Fibroblast of the conjunctiva (primary cell): Measurements from ENCODE around the gene HIBCH.
"Not testable (repeated sequence)": the region's sequence is repeated elsewhere in the genome, so short reads cannot be mapped to it uniquely, and the experiment has no call there.

ENCODE experiments used
- DNase-seq: peaks from one replicate; pipeline ENCODE4 v3.0.0-alpha.2; 2010; ENCODE audit warnings: low read depth

The HIBCH gene

GRCh38 chr2:190308031-190308430 lies 11.6 kb downstream of the HIBCH start:
- DNase-seq, result no peak

DNA sequence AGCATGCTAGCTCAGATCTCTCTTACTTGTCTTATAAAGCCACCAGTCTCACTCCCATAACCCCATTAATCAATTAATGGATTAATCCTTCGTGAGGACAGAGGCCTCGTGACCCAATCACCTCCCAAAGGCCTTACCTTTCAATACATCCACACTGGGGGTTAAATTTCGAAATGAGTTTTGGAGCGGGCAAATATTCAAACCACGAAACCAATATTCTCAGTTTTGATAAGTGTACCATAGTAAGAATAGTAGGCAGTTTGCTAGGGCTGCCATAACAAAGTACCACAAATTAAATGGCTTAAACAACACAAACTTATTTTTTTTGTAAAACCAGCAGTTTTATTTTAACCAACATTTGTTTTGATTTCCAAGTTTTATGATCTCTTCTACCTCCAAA lies 15.2 kb downstream of the HIBCH start:
- no peak for DNase-seq

GRCh38 chr2:190303647-190304046 lies 16.0 kb downstream of the HIBCH start:
- DNase-seq, result no peak

GRCh38 chr2:190302052-190302451 lies 17.6 kb downstream of the HIBCH start:
- DNase-seq, result no peak

DNA sequence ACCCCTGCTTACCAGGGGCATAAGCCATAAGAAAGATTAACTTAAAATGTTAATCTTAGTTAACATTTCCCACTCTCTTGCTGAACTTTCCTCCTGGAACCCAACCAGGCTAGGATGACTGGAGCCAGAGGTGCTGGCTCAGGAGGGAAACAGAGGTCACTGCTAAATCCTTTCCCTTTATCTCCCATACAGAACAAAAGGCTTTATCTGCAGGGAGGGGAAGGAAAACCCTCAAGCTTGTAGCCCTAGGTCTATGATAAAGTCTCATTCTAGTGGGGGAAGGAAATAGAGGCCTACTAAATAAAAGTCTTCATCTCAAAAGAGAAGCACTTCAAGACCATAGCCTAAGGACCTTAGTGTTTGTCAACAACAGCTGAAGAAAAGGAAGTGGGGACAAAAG lies 18.6 kb downstream of the HIBCH start:
- no peak for DNase-seq

- not testable (repeated sequence) for DNase-seq
Observed at GRCh38 chr2:190297880-190298279, 21.7 kb downstream of the HIBCH start.

GRCh38 chr2:190283783-190284182 lies 35.8 kb downstream of the HIBCH start:
- peak; percentile 3 for DNase-seq

GRCh38 chr2:190280565-190281350 lies 38.9 kb downstream of the HIBCH start:
- no peak for DNase-seq

GRCh38 chr2:190279256-190280134 lies 40.1 kb downstream of the HIBCH start:
- not testable (repeated sequence) for DNase-seq

DNA sequence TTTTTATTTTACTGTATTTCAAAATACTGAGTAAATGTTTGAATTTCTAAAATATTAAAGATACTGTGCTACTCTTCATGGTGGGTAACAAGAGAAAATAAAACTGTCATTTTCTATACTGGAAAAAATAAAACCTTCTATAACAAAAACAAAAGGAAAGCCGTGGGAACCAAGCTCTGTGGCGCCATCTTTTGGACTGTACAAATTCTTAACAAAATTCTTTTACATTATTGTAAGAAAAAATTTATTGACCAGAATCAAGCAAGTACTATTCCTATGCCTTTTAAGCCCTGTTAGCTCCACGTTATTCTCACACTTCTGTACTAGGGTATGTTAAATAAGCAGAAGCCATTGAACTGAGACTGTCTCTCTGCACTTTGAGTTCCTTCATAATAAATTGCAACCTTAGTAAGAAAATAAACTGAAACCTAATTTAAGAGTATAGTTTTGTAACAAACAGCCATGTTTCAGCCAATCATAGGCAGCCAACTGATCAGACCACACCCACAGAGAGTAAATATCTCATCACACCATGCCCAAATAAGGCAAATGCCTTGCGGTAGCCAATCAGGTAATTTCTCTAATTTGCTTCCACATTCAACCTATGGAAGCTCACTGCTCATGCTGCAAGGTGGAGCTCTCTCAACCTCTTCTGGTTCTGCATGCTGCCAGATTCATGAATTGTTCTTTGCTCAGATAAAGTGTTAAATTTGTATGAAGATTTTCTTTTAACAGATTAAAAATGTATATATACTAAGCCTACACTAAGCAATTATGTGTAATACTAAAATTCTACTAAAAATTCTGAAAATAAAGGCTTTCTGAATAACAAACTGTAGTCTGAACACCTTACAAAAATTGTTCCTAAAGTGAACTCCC lies 42.2 kb downstream of the HIBCH start:
- DNase-seq, result peak; percentile 28

GRCh38 chr2:190272457-190272842 lies 47.2 kb downstream of the HIBCH start:
- no peak for DNase-seq

- DNase-seq, result no peak
Observed at GRCh38 chr2:190271783-190272456, 47.7 kb downstream of the HIBCH start.

- no peak for DNase-seq
Observed at GRCh38 chr2:190270298-190270697, 49.3 kb downstream of the HIBCH start.

- DNase-seq, result not testable (repeated sequence)
Observed at GRCh38 chr2:190269699-190270098, 49.9 kb downstream of the HIBCH start.

DNA sequence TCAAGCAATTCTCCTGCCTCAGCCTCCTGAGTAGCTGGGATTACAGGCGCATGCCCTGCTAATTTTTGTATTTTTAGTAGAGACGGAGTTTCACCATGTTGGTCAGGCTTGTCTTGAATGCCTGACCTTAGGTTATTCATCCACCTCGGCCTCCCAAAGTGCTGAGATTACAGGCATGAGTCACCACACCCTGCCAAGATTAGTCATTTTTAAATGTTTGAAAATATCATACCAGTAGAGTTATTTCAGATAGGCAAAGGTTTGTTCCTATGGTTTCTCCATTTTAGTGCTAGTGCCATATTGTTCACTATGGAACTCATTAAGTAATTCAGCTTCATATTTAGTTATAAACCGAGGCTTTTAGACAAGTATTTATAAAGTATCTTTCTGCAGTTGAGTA lies 52.3 kb downstream of the HIBCH start:
- peak; percentile 17 for DNase-seq

DNA sequence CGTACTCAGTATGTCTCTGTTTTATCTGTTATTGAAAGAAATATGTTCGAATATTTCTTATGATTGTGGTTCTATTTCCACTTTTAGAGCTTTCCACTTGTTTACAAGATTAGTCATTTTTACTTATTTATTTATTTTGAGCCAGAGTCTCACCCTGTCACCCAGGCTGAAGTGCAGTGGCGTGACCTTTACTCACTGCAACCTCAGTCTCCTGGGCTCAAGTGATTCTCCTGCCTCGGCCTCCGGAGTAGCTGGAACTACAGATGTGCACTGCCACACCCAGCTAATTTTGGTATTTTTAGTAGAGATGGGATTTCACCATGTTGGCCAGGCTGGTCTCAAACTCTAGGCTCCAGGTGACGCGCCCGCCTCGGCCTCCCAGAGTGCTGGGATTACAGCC lies 53.3 kb downstream of the HIBCH start:
- no peak for DNase-seq

DNA sequence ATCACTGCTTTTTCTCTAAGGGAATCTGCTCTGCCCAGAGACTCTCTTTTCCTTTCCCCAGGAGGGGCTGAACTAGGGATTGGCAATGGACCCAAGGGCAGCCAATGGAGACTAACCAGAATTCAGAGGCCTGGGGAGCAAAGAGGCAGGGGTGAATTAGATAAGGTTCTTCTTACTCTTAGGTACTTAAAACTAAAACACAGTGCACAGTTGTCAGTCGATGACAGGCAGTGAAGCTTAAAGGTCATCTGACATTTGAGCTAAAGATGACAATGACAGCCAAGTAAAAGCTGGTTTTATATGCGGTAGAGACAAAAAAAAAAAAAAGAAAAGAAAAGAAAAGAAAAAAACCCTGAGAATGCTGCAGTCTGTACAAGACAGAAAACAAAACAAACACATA lies 57.8 kb downstream of the HIBCH start:
- no peak for DNase-seq

DNA sequence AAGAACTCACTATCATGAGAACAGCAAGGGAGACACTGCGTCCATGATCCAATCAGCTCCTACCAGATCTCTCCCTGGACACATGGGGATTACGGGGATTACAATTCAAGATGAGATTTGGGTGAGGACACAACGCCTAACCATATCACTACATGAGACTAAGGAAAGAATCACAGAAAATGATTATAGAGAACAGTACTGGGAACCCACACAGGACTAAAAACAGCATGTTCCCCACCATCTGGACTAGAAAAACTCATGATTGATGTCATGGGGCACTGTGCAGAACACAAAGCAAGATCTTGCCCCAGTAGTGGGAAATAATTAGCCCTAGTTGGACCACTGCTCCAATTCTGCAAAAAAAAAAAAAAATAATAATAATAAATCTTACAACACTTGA lies 63.5 kb downstream of the HIBCH start:
- DNase-seq, result no peak

GRCh38 chr2:190255676-190256075 lies 64.0 kb downstream of the HIBCH start:
- DNase-seq, result no peak

GRCh38 chr2:190254063-190254850 lies 65.4 kb downstream of the HIBCH start:
- no peak for DNase-seq

DNA sequence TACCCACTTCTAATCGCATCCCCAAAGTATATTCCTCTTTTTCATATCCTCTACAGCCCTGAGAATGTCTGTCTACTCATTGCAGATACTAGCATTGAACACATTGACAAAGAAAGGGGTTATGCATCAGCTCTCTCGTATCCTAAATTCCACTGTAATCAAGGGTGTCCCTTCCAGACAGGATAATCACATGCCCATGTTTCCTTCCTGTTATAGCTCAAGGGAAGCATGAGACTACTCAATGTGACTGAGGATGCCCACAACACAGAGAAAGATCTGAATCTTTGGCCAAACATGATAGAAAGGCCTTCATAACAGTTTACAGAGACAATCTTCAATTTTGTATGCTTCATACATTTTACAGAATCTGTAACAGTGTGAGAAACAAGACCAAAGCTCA lies 69.2 kb downstream of the HIBCH start:
- DNase-seq, result no peak
